HG02973 (cell line): ENCODE data around the gene PROS1.

Experiments used
- ATAC-seq: cut with Tn5 transposase; IDR thresholded peaks from one replicate; pipeline ENCODE4 v1.9.1; 2021; ENCODE audit warnings: moderate library complexity; ENCODE audit not compliant: unreplicated experiment

Gene PROS1

GRCh38 chr3:93973131-93974126 lies at the start of gene PROS1:
Gene PROS1, minus strand, starts transcription at chr3:93973896. Its CDS starts 147 bp downstream, at chr3:93973749.
- ATAC-seq, result peak; percentile 79

DNA sequence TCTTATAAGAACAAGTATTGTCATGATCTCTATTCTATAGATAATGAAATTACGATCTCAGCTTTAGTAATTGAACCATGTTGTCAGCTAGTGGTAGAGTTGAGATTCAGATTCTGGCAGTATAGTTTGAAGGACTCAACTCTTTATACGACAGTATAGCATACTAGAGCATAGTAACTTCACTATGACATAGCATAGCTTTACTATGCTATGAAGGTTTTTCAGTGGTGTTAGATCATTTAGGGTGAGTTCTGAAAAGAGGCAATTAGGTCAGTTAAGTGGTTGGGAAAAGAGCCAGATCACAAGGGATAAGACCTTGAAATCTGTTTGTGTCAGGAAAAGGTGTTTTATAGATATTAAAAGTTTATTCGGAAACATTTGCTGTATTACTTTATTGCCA lies 46.6 kb upstream of the PROS1 start:
- no peak for ATAC-seq

DNA sequence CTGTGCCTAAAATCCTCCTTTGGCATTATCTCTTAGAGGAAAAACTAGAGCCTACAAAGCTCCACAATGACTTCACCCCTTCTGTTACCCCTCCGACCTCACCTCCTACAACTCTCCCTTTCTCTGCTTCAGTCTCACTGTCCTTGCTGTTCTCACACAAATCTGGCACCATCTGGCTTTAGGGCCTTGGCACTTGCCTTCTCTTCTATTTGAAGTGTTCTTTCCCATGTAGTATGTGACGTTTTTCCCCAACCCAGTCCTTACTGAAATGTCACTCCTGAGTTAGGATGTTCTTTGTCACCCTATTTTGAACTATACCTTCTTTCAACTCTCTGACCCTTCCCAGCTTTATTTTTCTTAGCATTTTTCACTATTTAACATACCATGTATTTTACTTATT lies 46.0 kb upstream of the PROS1 start:
- ATAC-seq, result no peak

- ATAC-seq, result no peak
Observed at GRCh38 chr3:94015025-94015424, 41.3 kb upstream of the PROS1 start.

DNA sequence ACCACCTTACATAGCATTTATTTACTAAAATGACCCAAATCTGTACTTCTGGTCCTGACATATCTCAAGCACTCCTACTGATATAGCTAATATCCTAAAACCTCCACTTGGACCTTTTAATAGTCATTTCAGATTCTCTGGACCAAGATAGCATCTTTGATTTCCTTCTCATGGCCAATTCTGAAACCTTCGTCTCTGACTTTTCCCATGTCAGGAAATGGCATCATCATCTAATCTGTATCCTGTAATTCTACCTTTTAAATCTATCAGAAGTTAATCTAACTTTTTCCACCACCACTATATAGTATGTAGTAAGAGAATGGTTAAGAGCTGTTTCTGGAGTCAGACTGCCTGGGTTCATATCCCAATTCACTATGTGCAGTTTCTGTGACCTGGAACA lies 38.5 kb upstream of the PROS1 start:
- no peak for ATAC-seq

- ATAC-seq, result no peak
Observed at GRCh38 chr3:94011233-94011711, 37.6 kb upstream of the PROS1 start.

GRCh38 chr3:94009608-94010007 lies 35.9 kb upstream of the PROS1 start:
- no peak for ATAC-seq

DNA sequence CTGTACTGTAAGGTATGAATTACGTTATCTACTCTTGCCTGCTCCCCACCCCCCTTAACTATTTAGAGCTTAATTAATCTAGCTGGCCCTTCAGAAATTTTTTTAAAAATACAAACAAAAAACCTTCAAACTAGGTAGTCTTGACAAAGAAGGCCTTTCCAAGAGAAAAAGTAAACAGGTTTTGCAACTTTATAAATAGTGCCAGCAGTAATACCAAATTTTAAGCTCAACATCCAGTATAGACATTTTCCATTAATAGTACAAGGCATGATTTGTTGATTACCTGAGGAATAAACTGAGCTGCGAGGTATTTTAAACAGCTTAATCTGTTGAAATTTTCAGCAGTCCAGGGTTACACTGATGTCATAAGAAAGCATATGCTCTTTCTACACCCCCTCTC lies 34.6 kb upstream of the PROS1 start:
- no peak for ATAC-seq

- ATAC-seq, result peak; percentile 87
Observed at GRCh38 chr3:94004301-94004910, 30.7 kb upstream of the PROS1 start.

- no peak for ATAC-seq
Observed at GRCh38 chr3:94001827-94002495, 28.3 kb upstream of the PROS1 start.

DNA sequence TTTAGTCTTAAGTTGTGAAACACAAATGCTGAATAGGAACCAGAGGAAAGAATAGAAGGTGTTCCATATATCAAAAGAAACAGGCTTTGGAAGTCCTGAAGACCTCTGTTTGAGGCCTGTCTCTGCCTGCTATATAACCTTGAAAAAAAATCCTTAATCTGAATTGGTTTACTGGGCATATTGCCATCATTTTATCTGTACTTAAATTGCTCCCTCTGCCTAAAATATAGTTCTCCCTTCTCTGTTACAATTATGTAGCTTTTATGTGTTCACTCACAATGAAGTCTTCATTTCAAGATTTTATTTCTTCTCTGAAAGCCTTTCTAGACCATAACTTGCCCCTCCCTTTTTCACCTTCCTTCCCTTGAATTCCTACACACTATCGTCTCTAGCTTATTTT lies 27.5 kb upstream of the PROS1 start:
- ATAC-seq, result no peak

DNA sequence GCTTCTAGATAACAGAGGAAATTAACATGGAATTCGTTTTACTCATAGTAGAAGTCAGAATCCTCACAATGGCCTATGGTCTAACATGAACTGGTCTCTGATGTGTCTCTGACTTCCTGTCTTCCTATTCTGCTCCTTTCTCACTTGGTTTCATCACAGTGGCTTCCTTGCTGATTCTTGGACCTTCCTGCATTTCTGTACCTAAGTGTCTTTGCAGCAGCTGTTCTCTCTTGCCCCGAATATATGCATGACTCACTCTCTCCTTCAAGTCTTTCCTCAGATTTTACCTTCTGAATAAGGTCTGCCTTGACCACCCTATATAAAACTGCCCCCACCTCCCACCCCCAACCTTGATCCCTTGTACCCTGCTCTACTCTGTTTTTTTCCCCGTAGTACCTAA lies 20.4 kb upstream of the PROS1 start:
- no peak for ATAC-seq

DNA sequence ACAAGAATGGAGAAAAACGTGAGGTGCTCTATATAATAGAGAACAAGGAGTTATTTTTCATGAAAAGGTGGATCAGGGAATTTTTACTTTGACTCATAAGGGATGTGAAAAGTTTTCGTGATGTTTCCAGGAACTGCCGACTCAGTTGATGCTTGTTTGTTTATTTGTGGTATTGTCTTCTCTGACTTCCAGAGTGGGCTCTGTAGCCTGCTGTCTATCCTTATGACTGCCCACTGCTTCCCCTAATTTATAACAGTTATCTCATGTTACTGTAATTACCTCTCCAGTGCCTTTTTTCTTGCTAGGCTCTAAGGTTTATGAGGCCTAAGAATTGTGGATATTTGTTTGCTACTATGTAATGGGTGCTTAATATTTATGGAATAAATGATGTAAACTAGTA lies 18.5 kb upstream of the PROS1 start:
- no peak for ATAC-seq

DNA sequence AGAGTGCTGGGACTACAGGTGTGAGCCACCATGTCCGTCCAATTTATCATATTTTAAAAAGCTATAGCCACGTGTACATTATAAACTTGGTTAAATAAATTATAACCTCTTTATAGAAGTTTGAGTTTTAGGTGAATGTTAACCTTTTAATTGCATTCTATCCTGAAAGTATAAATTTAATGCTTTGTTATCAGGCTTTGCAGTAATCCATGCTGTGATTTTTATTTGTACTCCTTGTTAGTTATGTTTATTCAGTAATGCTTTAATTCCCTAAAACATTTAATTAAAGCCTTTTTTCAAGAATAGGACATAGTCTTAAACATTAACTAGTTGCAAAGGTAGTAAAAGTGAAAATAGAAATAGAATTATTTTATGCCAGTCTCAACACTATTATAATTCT lies 17.9 kb upstream of the PROS1 start:
- no peak for ATAC-seq

DNA sequence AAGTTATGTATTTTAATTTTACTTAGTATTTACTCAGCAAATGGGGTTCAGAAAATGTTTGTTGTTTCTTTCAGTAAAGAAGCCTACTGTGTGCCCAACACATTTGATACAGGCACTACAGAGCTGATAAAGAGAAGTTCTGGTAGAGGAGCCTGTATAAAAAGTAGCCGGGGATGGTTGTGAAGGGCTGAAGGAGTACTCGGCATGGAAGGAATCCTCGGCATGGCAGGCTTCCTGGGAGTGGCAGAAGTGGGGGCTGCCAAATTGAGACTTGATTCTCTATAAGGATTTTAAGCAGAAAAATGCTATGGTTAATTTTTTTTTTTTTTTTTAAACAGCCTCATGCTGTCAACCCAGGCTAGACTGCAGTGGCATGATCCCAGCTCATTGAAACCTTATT lies 15.5 kb upstream of the PROS1 start:
- no peak for ATAC-seq

DNA sequence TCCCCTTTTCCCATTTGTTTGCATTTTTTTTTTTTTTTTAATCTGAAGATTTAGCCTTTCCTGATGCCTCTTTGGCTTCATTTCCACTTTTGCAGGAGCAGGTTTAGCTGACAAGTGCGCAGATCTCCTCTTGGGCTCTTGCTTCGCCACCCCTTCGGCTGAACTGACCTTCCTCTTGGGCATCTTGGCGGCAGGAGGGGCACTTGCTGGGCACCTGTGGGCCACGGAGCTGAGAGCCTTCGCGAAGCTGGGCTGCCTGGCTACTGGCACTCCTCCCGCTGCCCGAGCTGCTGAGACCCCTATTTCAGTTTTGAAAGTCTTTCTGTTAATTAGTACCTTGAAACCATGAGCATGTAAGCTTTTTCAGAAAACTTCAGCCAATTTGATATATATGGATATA lies 15.1 kb upstream of the PROS1 start:
- no peak for ATAC-seq

GRCh38 chr3:93988283-93988682 lies 14.6 kb upstream of the PROS1 start:
- no peak for ATAC-seq

DNA sequence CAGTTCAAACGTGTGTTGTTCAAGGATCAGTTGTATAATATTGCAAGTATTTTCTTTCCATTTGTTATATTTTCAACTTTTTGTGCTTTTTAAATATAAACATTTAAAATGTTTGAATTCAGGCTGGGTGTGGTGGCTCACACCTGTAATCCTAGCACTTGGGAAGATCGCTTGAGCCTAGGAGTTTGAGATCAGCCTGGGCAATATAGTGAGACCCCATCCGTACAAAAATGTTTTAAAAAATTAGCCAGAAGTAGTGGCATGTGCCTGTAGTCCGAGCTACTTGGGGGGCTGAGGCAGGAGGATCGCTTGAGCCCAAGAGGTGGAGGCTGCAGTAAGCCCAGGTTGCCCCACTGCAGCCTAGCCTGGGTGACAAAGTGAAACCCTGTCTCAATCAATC lies 10.9 kb upstream of the PROS1 start:
- ATAC-seq, result no peak

DNA sequence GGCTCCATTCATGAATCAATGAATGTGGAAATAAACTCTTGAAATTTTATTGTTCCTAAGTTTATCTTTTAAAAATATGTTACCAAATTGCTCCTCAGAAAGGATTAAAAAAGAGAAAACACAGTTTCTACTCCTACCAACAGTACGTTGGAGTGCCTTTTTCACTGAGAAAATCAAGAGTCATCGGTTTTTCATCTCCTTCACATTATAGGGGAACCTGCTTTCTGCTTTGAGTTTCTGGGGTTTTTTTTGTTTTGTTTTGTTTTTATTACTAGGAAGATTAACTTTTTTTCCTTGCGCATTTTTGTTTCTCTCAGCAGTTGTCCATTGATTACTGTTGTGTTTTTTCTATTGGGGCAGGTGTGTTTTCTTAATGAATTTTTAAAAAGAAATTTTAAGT lies 9.7 kb upstream of the PROS1 start:
- ATAC-seq, result no peak

- no peak for ATAC-seq
Observed at GRCh38 chr3:93981649-93982048, 8.0 kb upstream of the PROS1 start.

GRCh38 chr3:93979850-93980676 lies 6.4 kb upstream of the PROS1 start, which contains the start of gene ARL13B:
Gene ARL13B, plus strand, starts transcription at chr3:93980155. Its CDS starts 269 bp downstream, at chr3:93980424.
- peak; percentile 100 for ATAC-seq
